ENCODE results near the gene TRIM24. TPM values are rescaled to one million over a fixed set of nuclear protein-coding genes. Genes with fewer than 3 reads are reported as not detected.
A peak's percentile ranks its signal among the peaks of the same experiment; 100 is the strongest.

The TRIM24 gene
- total and polyA plus RNA-seq, 2 of the 13 experiments (the other 11 are each of a cell fraction or from before 2014, with no cell fraction given), result 100 to 106 TPM

GRCh38 chr7:138565451-138566114, 105.5 kb downstream of the TRIM24 start (continued):
- TF ChIP-seq ZNF768 (CRISPR knock-in tag; IDR thresholded peaks at IDR 0.05), result no peak
- TF ChIP-seq, protein P1, sequence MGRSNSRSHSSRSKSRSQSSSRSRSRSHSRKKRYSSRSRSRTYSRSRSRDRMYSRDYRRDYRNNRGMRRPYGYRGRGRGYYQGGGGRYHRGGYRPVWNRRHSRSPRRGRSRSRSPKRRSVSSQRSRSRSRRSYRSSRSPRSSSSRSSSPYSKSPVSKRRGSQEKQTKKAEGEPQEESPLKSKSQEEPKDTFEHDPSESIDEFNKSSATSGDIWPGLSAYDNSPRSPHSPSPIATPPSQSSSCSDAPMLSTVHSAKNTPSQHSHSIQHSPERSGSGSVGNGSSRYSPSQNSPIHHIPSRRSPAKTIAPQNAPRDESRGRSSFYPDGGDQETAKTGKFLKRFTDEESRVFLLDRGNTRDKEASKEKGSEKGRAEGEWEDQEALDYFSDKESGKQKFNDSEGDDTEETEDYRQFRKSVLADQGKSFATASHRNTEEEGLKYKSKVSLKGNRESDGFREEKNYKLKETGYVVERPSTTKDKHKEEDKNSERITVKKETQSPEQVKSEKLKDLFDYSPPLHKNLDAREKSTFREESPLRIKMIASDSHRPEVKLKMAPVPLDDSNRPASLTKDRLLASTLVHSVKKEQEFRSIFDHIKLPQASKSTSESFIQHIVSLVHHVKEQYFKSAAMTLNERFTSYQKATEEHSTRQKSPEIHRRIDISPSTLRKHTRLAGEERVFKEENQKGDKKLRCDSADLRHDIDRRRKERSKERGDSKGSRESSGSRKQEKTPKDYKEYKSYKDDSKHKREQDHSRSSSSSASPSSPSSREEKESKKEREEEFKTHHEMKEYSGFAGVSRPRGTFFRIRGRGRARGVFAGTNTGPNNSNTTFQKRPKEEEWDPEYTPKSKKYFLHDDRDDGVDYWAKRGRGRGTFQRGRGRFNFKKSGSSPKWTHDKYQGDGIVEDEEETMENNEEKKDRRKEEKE (IDR thresholded peaks at IDR 0.05), result no peak
- no peak for TF ChIP-seq ZBTB2 (CRISPR knock-in tag; IDR thresholded peaks at IDR 0.05; ENCODE audit: low read depth)
- TF ChIP-seq HNF1B (CRISPR knock-in tag; IDR thresholded peaks at IDR 0.05), result peak; percentile 98
- TF ChIP-seq NR3C1 (CRISPR knock-in tag; IDR thresholded peaks at IDR 0.05), result no peak
- TF ChIP-seq, protein P2, sequence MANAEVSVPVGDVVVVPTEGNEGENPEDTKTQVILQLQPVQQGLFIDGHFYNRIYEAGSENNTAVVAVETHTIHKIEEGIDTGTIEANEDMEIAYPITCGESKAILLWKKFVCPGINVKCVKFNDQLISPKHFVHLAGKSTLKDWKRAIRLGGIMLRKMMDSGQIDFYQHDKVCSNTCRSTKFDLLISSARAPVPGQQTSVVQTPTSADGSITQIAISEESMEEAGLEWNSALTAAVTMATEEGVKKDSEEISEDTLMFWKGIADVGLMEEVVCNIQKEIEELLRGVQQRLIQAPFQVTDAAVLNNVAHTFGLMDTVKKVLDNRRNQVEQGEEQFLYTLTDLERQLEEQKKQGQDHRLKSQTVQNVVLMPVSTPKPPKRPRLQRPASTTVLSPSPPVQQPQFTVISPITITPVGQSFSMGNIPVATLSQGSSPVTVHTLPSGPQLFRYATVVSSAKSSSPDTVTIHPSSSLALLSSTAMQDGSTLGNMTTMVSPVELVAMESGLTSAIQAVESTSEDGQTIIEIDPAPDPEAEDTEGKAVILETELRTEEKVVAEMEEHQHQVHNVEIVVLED (CRISPR knock-in tag; IDR thresholded peaks at IDR 0.05; ENCODE audit: borderline replicate concordance), result 0 out of 2 replicates have a peak, but pooled peaks have one; percentile 19
- peak; percentile 99 for TF ChIP-seq FOXO1 (CRISPR knock-in tag; IDR thresholded peaks at IDR 0.05)
- TF ChIP-seq RFX5 (IDR thresholded peaks at IDR 0.05; ENCODE audit: low read depth, low read length), result no peak
- TF ChIP-seq JUND (CRISPR knock-in tag; IDR thresholded peaks at IDR 0.05), result no peak
- TF ChIP-seq ZBTB7B (CRISPR knock-in tag; IDR thresholded peaks at IDR 0.05), result peak; percentile 16; the same call in 1 of the 2 replicates
- no peak for TF ChIP-seq ZNF136 (CRISPR knock-in tag; IDR thresholded peaks at IDR 0.05; ENCODE audit: low read depth)
- TF ChIP-seq, protein P3, sequence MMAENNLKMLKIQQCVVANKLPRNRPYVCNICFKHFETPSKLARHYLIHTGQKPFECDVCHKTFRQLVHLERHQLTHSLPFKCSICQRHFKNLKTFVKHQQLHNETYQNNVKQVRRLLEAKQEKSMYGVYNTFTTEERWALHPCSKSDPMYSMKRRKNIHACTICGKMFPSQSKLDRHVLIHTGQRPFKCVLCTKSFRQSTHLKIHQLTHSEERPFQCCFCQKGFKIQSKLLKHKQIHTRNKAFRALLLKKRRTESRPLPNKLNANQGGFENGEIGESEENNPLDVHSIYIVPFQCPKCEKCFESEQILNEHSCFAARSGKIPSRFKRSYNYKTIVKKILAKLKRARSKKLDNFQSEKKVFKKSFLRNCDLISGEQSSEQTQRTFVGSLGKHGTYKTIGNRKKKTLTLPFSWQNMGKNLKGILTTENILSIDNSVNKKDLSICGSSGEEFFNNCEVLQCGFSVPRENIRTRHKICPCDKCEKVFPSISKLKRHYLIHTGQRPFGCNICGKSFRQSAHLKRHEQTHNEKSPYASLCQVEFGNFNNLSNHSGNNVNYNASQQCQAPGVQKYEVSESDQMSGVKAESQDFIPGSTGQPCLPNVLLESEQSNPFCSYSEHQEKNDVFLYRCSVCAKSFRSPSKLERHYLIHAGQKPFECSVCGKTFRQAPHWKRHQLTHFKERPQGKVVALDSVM (CRISPR knock-in tag; IDR thresholded peaks at IDR 0.05), result no peak
- no peak for TF ChIP-seq JARID2 (CRISPR knock-in tag; IDR thresholded peaks at IDR 0.05; ENCODE audit: insufficient replicate concordance)
- peak; percentile 74; the same call in 1 of the 2 replicates for TF ChIP-seq ZSCAN31 (CRISPR knock-in tag; IDR thresholded peaks at IDR 0.05; ENCODE audit: low read depth)
- TF ChIP-seq ZNF12 (CRISPR knock-in tag; IDR thresholded peaks at IDR 0.05), result peak; percentile 73; the same call in 1 of the 2 replicates
- TF ChIP-seq PAF1 (CRISPR knock-in tag; IDR thresholded peaks at IDR 0.05), result 0 out of 2 replicates have a peak, but pooled peaks have one; percentile 22
- TF ChIP-seq ZNF33B (CRISPR knock-in tag; IDR thresholded peaks at IDR 0.05), result 0 out of 2 replicates have a peak, but pooled peaks have one; percentile 43
